HG03457 (cell line): ENCODE data around the gene EXOC3.
"Not testable (repeated sequence)": the region's sequence is repeated elsewhere in the genome, so short reads cannot be mapped to it uniquely, and the experiment has no call there.

Experiments
- ATAC-seq: cut with Tn5 transposase; IDR thresholded peaks from one replicate; pipeline ENCODE4 v1.9.1; 2021; ENCODE audit warnings: moderate number of reproducible peaks; ENCODE audit not compliant: unreplicated experiment

EXOC3 gene

GRCh38 chr5:472076-472655 lies 29.2 kb downstream of the EXOC3 start:
- no peak for ATAC-seq

- ATAC-seq, result peak; percentile 64
These were observed 29.9 kb downstream of the EXOC3 start for GRCh38 chr5:472656-473550.

DNA sequence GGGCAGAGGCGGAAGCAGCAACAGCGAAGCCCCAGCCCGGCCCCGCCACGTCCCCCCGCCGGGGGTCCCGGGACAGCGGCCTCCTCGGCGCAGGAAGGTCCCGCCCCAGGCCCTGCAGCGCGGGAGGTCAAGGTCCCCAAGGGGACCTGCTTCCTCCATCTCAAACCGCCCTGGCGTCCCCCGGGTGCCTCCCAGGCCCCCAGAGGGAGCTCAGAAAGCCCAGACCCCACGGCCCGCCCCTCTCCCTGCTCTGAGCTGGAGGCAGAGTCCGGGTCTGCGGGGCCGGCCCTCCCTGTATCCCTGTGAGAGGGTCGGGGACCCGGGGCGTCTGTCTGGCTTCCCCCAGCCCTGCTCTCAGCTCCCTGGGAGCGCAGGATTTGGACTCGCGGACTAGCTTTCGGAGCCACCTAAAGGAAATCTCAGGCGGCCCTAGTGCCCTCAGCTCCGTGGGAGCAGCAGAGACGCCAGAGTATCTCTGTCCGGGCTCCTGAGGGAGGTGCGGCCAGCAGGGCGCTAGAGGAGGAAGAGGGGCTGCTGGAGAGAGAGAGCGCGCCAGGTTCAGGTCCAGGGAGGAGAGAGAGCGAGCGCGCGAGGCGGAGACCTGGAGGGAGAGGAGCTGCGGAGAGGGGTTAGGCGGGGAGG lies 30.7 kb downstream of the EXOC3 start:
- ATAC-seq, result peak; percentile 13

DNA sequence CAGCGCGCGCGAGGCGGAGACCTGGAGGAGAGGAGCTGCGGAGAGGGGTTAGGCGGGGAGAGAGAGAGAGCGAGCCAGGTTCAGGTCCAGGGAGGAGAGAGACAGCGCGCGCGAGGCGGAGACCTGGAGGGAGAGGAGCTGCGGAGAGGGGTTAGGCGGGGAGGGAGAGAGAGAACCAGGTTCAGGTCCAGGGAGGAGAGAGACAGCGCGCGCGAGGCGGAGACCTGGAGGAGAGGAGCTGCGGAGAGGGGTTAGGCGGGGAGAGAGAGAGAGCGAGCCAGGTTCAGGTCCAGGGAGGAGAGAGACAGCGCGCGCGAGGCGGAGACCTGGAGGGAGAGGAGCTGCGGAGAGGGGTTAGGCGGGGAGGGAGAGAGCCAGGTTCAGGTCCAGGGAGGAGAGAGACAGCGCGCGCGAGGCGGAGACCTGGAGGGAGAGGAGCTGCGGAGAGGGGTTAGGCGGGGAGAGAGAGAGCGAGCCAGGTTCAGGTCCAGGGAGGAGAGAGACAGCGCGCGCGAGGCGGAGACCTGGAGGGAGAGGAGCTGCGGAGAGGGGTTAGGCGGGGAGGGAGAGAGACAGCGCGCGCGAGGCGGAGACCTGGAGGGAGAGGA lies 31.4 kb downstream of the EXOC3 start:
- ATAC-seq, result not testable (repeated sequence)

DNA sequence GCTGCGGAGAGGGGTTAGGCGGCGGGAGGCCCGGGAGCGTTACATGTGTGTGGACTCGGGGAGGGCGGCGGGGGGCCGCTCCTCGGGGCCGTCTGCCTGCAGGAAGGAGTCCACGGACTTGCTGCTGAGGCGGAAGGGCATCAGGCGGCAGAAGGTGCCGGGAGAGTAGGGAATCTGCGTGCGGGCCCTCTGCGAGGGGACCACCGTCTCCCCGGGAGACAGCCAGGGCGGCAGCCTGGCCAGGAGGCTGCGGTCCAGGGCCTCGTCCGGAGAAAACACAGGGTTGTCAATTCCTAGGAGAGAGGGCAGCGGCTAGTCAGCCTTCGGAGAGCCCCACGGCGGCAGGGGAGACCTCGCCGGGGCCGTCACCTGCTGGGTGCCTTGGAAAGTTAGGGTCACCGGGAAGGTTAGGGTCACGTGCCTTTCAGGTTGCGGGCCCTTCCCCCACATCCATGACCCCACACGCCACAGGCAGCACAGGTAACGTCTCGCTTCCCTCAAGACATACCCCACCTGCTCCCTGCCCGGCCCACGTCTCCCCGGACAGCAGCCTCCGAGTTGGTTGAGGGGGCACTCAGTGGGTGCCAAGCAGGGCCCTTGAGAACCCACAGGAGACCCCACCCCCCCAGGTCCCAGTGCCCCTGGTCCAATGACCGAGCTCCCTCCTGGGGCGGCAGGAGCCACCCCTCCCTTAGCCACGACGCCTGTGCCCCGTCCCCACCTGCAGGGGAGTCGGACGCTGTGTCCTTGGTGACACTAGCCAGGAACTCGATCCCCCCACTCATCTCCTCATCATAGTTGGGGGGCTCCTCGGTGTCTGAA lies 32.1 kb downstream of the EXOC3 start:
- ATAC-seq, result no peak

GRCh38 chr5:475704-476101 lies 32.7 kb downstream of the EXOC3 start:
- ATAC-seq, result no peak

GRCh38 chr5:476102-476813 lies 33.3 kb downstream of the EXOC3 start:
- ATAC-seq, result no peak

DNA sequence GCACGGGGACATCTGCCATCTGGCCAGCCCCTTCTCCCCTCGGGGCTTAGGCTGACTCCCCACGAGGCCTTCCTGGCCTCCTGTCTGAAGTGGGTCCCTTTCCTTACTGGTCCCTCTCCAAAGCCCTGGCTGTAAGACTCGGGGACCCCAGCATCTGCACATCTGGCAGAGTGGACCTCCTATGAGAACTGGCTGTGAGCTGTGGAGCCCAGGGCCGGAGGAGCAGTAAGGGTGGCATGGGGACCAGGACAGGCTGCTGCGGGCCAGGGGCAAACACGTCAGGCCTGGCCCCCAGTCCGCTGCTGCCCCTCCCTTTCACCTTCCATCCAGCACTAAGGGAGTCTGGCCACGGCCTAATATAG lies 33.8 kb downstream of the EXOC3 start:
- ATAC-seq, result no peak

DNA sequence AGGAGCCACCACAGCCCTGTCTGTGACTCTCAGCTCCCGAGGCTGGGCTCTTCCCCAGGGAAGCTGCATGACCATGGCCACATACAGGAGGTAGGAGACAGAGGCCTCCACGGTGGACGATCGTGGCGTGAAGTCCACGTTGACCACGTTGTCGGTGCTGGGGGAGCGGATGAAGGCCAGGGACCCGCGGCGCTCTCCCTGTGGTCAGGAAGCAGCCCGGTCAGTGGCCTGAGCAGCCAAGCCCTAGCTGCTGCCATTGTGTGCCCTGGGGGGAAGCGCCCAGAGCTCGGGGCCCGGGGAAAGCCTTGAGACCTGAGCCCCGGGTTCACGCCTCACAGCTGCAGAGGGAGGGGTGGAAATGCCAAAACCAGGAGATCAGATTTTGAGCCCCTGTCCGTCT lies 34.3 kb downstream of the EXOC3 start:
- no peak for ATAC-seq

- ATAC-seq, result no peak
These were observed 34.9 kb downstream of the EXOC3 start for GRCh38 chr5:477871-478270.

- no peak for ATAC-seq
These were observed 35.5 kb downstream of the EXOC3 start for GRCh38 chr5:478369-478981.

GRCh38 chr5:478982-479535 lies 36.1 kb downstream of the EXOC3 start:
- no peak for ATAC-seq

DNA sequence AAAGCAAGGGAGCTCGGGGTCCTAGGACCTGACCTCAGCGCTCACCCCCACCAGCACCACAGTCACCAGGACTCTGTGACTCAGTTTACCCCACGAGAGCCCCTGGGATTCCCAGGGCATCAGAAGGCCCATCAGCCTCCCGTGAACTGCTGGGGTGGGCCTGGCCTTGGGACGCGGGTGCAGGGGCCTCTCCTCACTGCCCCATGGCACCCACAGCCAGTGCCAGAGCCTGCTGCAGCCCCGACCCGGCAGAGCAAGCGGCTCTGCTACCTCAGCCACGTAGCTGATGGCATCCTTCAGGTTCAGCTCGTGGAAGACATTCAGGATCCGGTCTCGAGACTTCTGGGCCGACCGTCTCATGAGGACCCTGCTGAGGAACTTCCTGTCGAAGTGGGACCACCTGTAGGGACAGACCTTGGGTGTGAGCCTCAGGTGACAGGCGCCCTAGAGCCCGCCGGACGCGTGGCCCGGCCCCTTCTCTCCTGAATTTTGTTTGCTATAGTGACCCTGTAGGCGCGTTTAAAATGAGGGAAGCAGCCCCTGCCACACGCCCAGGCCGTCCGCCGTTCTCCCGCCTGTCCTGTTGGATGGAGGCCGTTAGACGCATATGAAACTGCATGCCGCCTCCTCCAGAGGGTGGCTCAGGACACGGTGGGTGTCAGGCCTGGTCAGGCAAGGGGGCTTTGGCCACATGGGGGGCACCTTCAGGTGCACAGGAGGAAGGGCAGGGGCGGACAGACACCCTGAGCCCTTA lies 36.8 kb downstream of the EXOC3 start:
- ATAC-seq, result no peak

DNA sequence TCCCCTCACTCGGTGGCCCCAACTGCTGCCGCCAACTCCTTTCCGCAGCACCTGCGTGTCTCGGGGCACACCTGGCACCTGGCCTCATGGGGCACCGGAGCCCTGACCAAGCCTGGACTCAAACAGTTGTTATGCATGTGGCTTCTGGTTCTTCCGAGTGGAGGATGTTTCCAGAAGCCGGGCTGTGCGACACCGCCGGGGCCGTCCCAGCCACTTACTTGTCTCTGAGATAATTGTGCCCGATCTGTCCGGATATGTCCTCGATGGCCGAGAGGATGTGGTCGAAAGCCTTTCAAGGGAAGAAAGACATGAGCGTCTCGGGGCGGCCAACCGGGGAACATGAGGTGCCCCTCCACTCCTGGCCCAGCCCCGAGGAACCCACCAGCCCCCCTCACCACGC lies 38.4 kb downstream of the EXOC3 start:
- ATAC-seq, result no peak

- no peak for ATAC-seq
These were observed 39.0 kb downstream of the EXOC3 start for GRCh38 chr5:482021-482420.

GRCh38 chr5:482506-482905 lies 39.5 kb downstream of the EXOC3 start:
- no peak for ATAC-seq

GRCh38 chr5:483011-483410 lies 40.0 kb downstream of the EXOC3 start:
- no peak for ATAC-seq

DNA sequence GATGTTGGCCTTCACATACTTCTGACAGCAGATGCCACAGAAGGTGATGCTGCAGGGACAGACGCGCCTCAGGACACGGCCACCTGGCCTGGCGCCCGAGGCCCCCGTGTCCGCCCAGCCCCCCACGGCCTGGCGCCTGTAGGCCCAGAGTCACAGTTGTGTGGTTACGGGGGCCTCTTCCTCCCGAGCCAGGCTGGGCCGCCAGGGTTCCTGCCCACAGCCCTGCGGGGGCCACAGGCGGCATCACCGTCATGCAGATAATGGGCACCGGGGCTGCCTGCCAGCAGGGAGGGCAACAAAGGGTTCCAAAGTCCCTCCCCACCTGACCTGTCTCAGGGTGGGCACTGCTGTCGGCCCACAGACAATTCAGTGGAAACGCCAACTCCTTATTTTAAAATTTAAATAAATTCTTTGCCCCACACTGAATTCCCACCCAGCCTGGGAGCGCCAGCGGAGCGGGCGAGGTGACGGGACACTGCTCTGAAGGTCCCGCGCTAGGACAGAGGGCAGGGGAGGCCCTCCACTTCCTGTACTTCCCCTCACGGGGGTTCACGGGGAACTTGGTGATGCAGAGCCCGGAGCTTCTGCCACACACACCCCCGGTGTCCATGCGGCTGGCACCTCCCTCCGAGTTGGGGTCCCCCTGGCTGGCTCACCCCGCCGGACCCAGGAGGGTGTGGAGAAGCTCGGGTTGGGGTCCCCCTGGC lies 40.6 kb downstream of the EXOC3 start:
- ATAC-seq, result no peak
